Activated CD4-positive, alpha-beta T cell treated with anti-CD3 and anti-CD28 coated beads for 1 hour (primary cell): ENCODE measurements around the gene MNAT1.
"Not testable (repeated sequence)": the region's sequence is repeated elsewhere in the genome, so short reads cannot be mapped to it uniquely, and the experiment has no call there.

Source experiments
- DNase-seq: peaks from one replicate; pipeline ENCODE4 v3.0.0-alpha.2; 2020

Gene MNAT1

DNA sequence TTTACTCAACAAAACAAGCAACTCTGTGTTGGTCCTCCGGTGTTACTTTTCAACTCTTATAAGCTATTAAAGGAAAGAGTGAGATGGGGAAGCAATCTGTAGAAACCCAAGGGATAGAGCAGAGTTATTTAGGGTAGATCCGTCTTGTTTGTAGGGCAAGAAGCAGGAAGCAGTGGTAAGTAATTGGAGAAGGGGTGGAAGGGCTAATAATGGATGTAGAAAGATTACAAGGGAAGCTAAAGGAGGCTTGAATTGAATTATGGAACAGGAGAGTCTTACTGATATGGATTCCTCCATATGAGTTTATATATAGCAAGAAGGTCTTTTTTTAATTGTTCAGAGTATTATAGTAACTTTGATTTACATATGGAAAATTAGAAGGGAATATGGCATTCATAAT, 72.7 kb downstream of the MNAT1 start:
- DNase-seq = no peak

GRCh38 chr14:60807971-60808370, 73.4 kb downstream of the MNAT1 start:
- DNase-seq = no peak

GRCh38 chr14:60812987-60813386, 78.4 kb downstream of the MNAT1 start:
- DNase-seq = no peak

GRCh38 chr14:60815371-60815770, 80.8 kb downstream of the MNAT1 start:
- no peak for DNase-seq

DNA sequence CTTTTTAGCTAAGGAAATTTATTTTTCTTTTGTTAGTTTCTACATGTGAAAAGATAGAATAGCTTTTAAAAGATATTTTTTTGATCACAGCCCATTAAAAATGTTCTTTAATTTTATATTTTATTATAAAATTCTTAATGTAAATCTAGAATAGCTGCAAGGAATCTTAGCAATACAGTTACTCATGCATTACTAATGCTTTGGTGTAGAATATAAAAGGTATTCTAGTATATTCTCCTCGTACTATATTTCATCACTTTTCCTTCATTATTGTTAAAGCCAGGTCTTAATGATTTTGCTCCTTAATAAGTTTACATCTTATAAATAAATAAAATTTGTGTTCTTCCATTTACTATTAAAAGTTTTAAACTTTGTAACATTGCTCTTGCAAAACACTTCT, 82.6 kb downstream of the MNAT1 start:
- DNase-seq = no peak

DNA sequence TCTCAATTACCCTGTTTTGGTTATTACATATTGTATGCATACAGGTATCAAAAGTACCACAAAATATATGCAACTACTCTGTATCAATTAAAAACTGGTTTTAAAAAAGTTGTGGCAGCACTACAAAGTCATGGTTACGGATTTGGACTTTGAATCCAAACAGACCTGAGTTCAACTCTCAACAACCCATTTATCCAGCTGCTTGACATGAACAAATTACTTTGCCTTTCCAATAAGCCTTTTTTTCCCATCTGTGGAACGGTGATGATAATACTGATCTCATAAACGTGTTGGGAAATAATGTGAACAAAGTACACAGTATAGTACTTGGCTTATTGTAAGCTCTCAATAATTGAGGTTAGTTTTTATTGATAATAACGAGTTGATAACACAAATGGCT, 85.0 kb downstream of the MNAT1 start:
- no peak for DNase-seq

- DNase-seq = no peak
Observed at GRCh38 chr14:60838601-60839000, 104.0 kb downstream of the MNAT1 start.

- no peak for DNase-seq
Observed at GRCh38 chr14:60839057-60839456, 104.5 kb downstream of the MNAT1 start.

- no peak for DNase-seq
Observed at GRCh38 chr14:60839657-60840056, 105.1 kb downstream of the MNAT1 start.

DNA sequence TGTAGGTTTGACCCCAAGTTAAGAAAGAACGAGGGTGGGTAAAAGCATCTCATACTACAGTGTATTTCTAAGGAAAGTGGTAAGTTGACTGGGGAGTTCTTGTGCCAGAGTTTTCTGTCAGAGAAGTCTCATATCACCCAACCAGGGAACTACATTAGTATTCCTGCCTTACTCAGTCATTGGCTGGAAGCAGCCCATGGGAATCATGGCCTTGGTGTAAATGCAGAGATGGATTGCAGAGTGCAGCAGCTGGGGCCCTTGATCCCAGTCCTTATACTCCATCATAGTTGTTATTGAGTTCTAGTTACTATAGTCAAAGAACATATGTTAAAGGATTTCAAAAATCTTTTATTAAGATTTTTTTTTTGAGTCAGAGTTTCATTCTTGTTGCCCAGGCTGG, 105.8 kb downstream of the MNAT1 start:
- DNase-seq = no peak

GRCh38 chr14:60845523-60845922, 111.0 kb downstream of the MNAT1 start:
- DNase-seq = no peak

GRCh38 chr14:60848066-60848465, 113.5 kb downstream of the MNAT1 start:
- no peak for DNase-seq

DNA sequence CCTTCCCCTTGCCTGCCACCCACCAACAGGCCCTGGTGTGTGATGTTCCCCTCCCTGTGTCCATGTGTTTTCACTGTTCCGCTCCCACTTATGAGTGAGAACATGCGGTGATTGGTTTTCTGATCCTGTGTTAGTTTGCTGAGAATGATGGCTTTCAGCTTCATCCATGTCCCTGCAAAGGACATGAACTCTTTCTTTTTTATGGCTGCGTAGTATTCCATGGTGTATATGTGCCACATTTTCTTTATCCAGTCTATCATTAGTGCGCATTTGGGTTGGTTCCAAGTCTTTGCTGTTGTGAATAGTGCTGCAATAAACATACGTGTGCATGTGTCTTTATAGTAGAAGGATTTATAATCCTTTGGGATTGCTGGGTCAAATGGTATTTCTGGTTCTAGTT, 117.1 kb downstream of the MNAT1 start:
- DNase-seq = not testable (repeated sequence)

- DNase-seq = no peak
Observed at GRCh38 chr14:60856111-60856510, 121.5 kb downstream of the MNAT1 start.

GRCh38 chr14:60859525-60859924, 125.0 kb downstream of the MNAT1 start:
- DNase-seq = no peak

DNA sequence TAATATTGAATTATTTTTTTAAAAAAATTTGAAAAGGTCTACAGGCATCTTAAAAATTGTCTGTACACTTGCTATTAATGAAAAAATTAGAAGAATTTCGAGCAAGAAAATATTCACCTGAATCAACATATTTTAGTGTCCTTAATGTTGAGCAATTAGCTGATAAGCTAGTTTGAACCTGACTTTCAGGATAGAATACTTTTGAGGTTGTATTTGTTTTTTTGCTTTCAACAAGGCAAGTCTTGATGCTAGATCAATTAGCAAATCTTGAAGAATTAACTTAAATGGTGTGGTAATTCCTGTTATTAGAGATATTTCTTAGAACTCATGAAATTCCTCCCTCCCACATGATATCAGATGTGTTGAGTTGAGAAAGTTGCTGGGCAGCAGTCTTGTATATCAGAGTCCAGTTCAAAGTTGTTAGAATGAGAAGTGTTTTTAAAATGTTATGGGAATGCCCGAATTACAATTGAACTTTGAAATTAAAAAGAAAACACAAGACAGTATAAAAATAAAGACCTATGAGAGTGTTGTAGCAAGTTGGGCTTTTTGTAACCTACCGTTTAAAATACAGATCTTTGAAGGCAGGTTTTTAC, 127.1 kb downstream of the MNAT1 start:
- no peak for DNase-seq

DNA sequence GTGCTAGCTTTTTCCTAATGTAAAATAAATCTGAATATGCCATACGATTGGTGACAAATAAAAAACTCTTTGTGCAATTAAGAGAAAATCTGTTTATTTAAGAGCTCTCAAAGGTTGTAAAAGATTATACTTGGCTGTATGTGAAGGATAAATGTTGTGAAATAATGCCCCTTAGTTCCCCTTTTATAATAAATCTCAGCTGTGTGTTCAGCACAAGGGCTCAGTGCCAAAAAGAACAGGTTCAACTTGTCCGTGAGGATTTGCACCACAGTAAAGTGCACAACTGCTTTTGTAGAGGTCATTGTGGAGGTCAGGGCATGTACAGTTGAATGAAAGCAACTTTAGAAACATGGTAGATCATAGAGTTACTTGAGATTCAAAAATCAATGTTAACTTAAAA, 127.7 kb downstream of the MNAT1 start:
- no peak for DNase-seq

GRCh38 chr14:60863249-60863648, 128.7 kb downstream of the MNAT1 start:
- DNase-seq = no peak

GRCh38 chr14:60865378-60866127, 131.0 kb downstream of the MNAT1 start:
- no peak for DNase-seq

GRCh38 chr14:60867503-60868172, 133.1 kb downstream of the MNAT1 start:
- no peak for DNase-seq

DNA sequence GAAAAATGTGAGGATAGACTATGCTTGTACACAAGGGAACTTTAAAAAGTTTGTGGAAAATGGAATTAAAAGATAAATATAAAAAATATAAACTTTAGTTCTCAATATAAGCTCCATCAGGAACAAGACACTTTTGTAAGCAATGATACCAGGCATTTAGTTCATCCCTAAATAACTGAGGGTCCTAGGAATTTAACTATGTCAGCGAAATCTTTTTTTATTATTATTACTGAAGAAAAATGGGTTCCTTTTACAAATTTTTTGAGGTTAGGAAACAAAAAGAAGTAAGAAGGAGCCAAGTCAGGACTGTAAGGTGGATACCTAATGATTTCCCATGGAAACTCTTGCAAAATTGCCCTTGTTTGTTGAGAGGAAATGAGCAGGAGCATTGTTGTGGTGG, 143.6 kb downstream of the MNAT1 start:
- no peak for DNase-seq

GRCh38 chr14:60878536-60878935, 144.0 kb downstream of the MNAT1 start:
- no peak for DNase-seq

DNA sequence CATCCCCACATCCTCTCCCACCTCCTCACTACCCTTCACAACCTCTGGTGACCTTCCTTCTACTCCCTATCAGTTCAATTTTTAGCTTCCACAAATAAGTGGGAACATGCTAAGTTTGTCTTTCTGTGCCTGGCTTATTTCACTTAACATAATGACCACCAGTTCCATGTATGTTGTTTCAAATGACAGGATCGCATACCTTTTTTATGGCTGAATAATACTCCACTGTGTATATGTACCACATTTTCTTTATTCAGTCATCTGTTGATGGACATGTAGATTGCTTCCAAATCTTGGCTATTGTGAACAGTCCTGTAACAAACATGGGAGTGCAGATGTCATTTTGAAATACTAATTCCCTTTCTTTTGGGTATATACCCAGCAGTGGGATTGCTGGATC, 147.7 kb downstream of the MNAT1 start:
- no peak for DNase-seq

GRCh38 chr14:60884134-60884533, 149.6 kb downstream of the MNAT1 start:
- no peak for DNase-seq
